HPDE6-E6E7 (cell line): ENCODE measurements around the gene BCL2L13.
"Not testable (repeated sequence)": the region's sequence is repeated elsewhere in the genome, so short reads cannot be mapped to it uniquely, and the experiment has no call there.

Source experiments
- DNase-seq: peaks from one replicate; pipeline ENCODE4 v3.0.0; 2011; ENCODE audit warnings: missing footprints; ENCODE audit errors: extremely low spot score

BCL2L13 gene

DNA sequence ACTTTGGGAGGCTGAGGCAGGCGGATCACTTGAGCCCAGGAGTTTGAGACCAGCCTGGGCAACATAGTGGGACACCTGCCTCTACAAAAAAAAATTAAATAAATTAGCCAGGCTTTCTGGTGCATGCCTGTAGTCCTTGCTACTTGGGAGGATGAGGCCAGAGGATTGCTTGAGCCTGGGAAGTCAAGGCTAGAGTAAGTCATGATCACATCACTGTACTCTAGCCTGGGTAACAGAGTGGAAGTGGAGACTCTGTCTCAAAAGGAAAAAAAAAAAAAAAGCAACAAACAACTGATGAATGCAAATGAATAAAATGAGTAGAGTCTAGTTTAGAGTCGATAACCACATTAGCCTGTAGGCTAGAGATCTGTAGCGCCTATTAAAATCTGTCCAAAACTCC lies 3.9 kb upstream of the BCL2L13 start:
- no peak for DNase-seq

DNA sequence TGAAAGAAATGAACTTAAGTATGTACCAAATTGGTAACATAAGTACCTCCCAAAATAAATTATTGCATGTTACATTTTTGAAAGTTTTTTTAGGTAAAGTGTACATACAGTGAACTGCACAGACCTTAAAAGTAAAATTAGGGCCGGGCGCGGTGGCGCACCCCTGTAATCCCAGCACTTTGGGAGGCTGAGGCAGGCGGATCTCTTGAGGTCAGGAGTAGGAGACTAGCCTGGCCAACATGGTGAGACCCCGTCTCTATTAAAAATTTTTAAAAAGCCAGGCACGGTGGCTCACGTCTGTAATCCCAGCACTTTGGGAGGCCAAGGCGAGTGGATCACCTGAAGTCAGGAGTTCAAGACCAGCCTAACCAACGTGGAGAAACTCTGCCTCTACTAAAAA lies 1.7 kb upstream of the BCL2L13 start:
- not testable (repeated sequence) for DNase-seq

- DNase-seq: no peak
Observed at GRCh38 chr22:17637490-17638181, 921 bp upstream of the BCL2L13 start.

- no peak for DNase-seq
Observed at GRCh38 chr22:17638182-17638431, 450 bp upstream of the BCL2L13 start.

GRCh38 chr22:17639247-17639741 lies 737 bp downstream of the BCL2L13 start:
- peak; percentile 21 for DNase-seq

- no peak for DNase-seq
Observed at GRCh38 chr22:17641269-17641668, 2.7 kb downstream of the BCL2L13 start.

DNA sequence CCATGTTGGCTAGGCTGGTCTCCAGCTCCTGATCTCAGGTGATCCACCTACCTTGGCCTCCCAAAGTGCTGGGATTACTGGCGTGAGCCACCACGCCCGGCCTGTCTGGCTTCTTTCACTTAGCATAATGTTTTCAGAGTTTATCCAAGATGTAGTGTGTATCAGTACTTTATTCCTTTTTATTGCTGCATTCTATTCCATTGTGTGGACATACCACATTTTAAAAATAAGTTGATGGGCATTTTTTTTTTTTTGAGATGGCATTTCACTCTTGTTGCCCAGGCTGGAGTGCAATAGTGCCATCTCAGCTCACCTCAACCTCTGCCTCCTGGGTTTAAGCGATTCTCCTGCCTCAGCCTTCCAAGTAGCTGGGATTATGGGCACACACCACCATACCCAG lies 3.8 kb downstream of the BCL2L13 start:
- DNase-seq: not testable (repeated sequence)

- no peak for DNase-seq
Observed at GRCh38 chr22:17647452-17647851, 8.9 kb downstream of the BCL2L13 start.

GRCh38 chr22:17647991-17648390 lies 9.4 kb downstream of the BCL2L13 start:
- DNase-seq: no peak

DNA sequence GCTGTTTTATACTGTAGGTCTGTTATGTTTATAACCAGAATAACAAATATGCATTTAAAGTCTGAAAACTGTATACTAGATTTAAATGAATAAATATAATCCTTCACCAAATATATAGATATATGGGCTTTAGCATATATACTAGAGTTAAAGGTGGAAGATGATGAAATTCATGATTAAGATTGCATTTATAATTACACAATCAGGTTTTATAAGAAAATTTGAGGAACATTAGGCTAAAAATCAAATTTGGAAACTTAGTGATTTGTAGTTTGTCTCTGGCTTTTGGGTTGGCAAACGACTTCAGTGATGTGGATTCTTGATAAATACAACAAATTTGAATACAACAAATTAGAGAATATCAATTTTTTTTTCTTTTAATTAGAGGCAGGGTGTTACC lies 10.0 kb downstream of the BCL2L13 start:
- no peak for DNase-seq

DNA sequence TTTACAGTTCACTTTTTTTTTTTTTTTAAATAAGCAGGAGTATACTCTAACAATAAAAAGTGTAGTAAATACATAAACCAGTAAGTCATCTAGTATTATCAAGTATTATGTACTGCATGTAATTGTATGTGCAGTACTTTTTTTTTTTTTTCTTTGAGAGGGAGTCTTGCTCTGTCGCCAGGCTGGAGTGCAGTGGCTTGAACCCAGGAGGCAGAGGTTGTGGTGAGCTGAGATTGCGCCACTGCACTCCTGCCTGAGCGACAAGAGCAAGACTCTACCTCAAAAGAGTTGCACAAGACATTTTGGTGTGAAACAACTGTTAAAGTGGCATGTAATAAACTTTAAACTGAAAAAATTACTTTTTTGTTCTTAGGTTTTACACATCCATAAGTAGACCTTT lies 16.7 kb downstream of the BCL2L13 start:
- DNase-seq: no peak

DNA sequence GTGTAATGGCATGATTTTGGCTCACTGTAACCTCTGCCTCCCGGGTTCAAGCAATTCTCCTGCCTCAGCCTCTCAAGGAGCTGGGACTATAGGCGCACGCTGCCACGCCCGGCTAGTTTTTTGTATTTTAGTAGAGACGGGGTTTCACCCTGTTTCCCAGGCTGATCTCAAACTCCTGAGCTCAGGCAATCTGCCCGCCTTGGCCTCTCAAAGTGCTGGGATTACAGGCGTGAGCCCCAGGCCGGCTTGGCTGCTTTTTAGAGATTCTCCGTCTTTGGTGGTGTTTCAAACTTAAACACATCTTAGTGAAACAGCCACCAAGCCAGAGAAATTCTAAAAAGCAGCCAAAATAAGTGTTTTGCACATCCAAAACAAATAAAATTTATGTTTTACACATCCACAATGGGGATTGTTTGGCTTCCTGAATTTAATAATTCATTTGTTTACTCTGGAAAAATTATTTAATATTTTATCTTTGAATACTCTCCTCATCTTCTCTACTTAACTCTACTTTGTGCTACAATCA lies 18.4 kb downstream of the BCL2L13 start:
- DNase-seq: no peak

- no peak for DNase-seq
Observed at GRCh38 chr22:17664414-17665055, 26.0 kb downstream of the BCL2L13 start.

DNA sequence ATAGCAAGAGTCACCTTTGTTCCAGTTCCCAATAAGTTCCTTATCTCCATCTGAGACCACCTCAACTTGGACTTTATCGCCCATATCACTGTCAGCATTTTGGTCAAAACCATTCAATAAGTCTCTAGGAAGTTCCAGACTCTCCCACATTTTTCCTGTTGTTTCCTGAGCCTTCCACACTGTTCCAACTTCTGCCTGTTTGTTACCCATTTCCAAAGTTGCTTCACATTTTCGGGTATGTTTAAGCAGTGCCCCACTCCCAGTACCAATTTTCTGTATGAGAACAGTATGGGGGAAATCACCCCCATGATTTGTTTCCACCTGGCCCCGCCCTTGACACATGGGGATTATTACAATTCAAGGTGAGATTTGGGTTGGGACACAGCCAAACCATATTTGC lies 26.7 kb downstream of the BCL2L13 start:
- no peak for DNase-seq

DNA sequence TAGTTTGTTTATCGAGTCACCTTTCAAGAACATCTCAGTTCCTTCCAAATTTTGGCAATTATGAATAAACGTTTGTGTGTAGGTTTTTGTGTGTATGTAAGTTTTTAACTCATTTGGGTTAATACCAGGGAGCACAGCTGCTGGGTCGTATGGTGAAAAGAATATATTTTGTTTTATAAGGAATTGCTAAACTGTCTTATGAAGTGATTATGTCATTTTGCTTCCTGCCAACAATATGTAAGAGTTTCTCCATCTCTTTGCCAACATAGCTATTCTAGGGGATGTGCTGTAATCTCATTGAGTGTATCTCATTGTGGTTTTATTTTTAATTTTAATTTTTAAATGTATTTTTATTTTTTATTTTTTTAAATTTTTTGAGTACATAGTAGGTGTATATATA lies 27.3 kb downstream of the BCL2L13 start:
- no peak for DNase-seq

DNA sequence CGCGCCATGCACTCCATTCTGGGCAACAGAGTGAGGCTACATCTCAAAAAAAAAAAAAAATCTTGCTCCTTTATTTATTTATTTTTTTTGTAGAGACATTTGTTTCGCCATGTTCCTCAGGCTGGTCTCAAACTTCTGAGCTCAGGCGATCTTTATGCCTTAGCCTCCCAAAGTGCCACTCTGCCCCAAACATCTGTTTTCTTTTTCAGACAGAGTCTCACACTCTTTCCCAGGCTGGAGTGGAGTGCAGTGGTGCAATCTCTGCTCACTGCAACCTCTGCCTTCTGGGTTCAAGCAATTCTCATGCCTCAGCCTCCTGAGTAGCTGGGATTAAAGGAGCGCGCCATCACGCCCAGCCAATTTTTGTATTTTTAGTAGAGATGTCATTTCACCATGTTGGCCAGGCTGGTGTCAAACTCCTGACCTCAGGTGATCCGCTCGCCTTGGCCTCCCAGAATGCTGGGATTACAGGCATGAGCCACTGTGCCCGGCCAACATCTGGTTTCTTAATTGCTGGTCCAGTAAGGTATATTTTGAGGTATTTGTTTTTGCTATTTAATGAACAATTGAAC lies 33.0 kb downstream of the BCL2L13 start:
- not testable (repeated sequence) for DNase-seq

GRCh38 chr22:17672417-17672991 lies 33.9 kb downstream of the BCL2L13 start:
- no peak for DNase-seq

GRCh38 chr22:17674152-17674551 lies 35.6 kb downstream of the BCL2L13 start:
- no peak for DNase-seq

GRCh38 chr22:17675584-17675983 lies 37.0 kb downstream of the BCL2L13 start:
- DNase-seq: no peak

DNA sequence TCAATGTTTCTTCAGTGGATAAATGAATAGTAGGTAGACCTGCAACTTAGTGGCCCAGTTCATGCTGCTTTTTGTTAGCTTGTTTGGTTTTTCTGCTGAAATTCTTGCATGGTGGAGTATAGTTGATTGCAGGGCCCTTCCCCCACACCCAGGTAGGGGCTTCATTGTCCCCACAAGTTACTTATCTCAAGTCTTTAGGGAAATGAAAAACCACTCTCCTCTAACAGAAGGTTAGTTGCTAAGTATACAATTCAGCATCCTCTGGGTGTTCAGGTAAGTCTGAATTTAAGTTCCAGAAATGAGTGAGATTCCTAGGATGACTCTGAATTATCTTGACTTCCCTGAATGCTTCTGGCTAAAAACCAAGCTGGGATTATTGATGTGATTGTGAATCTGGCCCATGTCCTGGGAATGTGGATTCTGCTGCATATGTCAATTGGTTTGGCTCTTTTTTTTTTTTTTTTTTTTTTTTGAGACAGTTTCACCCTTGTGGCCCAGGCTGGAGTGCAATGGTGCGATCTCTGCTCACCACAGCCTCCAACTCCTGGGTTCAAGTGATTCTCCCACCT lies 40.3 kb downstream of the BCL2L13 start:
- DNase-seq: no peak

- DNase-seq: no peak
Observed at GRCh38 chr22:17684245-17684644, 45.7 kb downstream of the BCL2L13 start.

GRCh38 chr22:17692841-17693240 lies 54.3 kb downstream of the BCL2L13 start:
- no peak for DNase-seq
